GM19372 (cell line): ENCODE measurements around the gene VWCE.

Source experiments
- ATAC-seq: cut with Tn5 transposase; IDR thresholded peaks from one replicate; pipeline ENCODE4 v1.9.1; 2021; ENCODE audit warnings: mild to moderate bottlenecking, low read depth, moderate library complexity; ENCODE audit not compliant: unreplicated experiment

VWCE gene, protein sequence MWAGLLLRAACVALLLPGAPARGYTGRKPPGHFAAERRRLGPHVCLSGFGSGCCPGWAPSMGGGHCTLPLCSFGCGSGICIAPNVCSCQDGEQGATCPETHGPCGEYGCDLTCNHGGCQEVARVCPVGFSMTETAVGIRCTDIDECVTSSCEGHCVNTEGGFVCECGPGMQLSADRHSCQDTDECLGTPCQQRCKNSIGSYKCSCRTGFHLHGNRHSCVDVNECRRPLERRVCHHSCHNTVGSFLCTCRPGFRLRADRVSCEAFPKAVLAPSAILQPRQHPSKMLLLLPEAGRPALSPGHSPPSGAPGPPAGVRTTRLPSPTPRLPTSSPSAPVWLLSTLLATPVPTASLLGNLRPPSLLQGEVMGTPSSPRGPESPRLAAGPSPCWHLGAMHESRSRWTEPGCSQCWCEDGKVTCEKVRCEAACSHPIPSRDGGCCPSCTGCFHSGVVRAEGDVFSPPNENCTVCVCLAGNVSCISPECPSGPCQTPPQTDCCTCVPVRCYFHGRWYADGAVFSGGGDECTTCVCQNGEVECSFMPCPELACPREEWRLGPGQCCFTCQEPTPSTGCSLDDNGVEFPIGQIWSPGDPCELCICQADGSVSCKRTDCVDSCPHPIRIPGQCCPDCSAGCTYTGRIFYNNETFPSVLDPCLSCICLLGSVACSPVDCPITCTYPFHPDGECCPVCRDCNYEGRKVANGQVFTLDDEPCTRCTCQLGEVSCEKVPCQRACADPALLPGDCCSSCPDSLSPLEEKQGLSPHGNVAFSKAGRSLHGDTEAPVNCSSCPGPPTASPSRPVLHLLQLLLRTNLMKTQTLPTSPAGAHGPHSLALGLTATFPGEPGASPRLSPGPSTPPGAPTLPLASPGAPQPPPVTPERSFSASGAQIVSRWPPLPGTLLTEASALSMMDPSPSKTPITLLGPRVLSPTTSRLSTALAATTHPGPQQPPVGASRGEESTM

DNA sequence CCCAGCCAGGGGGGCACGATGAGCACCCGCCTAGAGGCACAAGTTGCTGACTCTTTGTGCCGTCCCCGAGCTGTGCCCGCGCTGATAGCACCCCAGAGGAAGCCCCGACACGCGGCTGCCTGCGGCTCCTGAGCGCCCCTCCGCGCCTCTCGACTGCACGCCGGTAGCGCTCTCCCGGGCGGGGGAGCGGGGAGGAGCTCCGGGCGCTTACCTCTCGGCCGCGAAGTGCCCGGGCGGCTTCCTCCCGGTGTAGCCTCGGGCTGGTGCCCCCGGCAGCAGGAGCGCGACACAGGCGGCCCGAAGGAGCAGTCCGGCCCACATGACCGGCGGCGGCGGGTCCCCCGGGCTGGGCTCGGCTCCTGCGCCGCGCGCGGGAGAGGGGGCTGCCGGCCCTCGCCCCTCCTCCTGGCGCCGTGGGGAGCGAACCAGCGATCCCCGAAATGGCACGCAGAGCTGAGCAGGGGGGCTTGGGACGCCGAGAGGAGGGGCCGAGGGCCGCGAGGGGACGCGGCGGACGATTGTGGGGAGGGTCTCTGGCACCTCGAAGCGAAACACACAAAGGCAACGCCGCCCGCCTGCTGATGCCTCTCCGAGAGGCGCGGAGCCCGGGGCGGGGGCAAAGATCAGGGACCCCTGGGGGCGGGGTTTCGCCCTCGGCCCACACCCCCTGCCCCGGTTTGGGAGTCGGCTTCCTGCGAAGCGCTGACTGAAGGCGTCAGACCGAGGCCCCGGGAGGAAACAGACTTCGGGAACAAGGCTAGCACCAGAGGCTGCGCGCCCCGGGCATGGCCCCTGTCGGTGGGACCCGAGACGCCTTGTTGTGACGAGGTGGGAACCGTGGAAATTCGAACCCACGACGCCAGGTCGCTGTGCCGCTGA lies at the start of gene VWCE:
VWCE (minus strand) TSS at position 600 of the 879 bp plus-strand sequence; CDS start at position 321, 279 bp downstream.
- ATAC-seq, result peak; percentile 61

DNA sequence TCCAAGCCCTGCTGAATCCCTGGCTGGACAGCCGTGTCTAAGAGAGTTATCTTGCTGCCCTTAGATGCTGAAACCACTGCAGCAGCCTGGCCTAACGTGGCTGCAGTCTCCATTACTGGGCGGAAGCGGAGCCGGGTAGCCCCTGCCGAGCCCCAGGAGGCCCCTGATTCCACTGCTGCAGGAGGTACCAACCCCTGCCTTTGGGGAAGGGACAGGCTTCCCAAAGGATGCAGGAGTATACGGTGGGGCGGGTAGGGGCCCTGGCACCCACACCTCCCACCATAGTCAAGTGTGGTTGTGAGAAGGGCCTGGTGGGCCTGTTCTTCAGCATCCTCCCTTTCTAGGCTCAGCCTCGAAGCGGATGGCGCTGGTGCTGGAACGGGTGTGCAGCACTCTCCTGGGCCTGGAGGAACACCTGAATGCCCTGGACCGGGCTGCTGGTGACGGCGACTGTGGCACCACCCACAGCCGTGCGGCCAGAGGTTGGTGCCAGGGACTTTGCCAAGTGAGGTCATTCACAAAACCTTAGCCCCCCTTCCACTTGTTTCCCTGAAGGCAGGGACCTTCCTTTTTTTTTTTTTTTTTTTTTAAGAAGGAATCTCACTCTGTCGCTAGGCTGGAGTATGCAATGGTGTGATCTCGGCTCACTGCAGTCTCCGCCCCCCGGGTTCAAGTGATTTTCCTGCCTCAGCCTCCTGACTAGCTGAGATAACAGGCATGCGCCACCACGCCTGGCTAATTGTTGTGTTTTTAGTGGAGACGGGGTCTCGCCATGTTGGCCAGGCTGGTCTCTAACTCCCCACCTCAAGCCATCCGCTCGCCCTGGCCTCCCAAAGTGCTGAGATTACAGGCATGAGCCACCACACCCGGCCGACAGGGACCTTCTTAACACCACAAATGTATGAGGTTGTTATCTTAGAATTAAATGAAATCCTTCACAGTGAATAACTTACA lies 49.0 kb upstream of the VWCE start:
- no peak for ATAC-seq

DNA sequence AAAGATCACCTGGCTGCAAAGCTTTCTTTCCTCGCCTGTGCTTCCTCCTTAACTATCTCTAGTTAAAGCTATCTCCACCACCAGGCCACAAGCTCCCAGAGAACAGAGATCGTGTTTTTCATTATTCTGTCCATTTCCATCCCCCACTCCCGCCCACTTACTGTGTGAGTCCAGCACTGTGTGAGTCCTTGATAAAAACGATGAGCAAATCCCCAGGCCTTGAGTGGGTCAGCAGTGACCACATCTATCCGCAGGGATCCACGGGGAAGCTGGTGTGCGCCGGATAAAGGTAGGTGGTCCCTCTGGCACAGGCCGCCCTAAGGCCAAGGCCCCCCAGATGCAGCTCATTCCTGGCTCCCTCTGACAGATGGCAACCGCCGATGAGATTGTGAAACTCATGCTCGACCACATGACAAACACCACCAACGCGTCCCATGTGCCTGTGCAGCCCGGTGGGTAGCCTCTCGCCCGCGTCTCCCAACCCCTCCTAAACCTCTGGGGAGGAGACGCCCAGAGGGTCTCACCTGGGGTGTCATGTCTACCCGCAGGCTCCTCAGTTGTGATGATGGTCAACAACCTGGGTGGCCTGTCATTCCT lies 47.2 kb upstream of the VWCE start:
- no peak for ATAC-seq

DNA sequence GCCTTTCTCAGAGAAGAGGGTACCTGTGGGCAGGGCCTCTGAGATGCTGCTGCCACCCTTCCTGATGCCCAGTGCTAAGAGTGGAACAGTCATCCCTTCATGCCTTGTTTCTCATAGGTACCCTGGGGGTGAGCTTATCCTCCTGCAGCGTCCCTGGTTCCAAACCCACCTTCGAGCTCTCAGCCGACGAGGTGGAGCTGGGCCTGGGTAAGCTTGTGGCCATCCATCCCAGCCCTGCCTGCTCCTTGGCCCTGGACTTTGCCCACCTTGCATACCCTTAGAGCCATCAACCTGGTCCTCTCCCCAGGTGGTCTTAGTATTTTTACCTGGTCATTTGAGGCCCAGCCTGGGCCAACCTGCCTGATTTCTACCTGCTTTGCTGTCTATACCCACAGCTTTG lies 46.6 kb upstream of the VWCE start:
- ATAC-seq, result no peak

DNA sequence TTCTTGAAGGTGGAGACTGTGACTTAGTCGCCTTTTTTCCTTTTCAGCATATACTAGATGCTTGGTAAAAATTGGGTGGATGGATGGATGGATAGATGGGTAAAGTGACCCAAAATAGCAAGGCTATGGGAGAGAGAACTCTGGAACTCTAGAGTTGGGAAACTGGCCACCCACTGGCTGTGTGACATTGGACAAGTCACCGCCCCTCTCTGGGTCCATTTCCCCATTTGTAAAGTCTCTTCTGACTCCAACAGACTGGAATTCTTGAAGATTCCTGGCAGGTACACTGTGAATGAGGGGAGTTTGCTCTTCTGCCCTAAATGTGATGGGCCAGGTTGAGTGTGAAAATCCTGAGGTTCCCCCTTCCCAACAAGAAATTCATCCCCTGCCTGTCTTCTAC lies 45.9 kb upstream of the VWCE start:
- no peak for ATAC-seq

DNA sequence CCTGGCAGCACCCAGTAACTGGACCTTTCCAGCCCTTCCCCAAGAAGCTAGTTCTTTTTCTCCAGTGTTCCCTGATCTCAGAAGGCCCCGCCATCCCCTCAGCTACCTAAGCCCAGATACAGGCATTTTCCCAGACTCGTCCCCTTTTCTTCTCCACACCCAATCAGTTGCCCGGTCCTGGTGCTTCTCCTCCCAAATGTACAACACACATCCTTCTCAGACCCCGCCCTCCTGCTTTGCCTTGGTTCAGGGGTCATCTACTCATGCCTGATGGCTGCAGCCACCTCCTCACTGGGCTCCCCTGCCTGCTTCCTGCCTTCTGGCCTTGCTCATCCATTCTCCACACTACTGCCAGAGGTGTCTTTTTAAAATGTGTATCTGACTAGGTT lies 44.4 kb upstream of the VWCE start:
- no peak for ATAC-seq

DNA sequence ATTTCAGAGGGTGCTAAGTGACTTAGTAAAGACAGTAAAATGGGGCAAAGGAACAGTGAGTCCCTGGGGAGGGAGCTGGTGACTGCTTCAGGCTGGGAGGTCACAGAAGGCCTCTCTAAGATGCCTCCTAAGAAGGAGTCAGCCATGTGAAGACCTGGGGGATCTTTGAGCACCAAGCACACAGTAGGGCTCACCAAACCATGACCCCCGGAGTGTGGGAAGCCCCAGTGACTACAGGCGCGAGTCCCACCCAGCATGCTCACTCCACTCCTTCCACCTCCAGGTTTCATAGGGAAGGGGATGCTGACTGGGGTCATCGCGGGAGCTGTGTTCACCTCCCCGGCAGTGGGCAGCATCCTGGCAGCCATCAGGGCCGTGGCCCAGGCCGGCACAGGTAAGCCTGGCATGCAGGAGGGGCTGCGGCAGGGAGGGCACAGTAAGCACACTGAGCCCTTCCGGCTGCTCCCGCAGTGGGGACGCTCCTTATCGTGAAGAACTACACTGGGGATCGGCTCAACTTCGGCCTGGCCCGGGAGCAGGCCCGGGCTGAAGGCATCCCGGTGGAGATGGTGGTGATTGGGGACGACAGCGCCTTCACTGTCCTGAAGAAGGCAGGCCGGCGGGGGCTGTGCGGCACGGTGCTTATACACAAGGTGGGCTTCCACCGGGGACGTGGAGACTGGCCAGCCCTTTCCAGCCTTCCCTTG lies 43.8 kb upstream of the VWCE start:
- no peak for ATAC-seq

DNA sequence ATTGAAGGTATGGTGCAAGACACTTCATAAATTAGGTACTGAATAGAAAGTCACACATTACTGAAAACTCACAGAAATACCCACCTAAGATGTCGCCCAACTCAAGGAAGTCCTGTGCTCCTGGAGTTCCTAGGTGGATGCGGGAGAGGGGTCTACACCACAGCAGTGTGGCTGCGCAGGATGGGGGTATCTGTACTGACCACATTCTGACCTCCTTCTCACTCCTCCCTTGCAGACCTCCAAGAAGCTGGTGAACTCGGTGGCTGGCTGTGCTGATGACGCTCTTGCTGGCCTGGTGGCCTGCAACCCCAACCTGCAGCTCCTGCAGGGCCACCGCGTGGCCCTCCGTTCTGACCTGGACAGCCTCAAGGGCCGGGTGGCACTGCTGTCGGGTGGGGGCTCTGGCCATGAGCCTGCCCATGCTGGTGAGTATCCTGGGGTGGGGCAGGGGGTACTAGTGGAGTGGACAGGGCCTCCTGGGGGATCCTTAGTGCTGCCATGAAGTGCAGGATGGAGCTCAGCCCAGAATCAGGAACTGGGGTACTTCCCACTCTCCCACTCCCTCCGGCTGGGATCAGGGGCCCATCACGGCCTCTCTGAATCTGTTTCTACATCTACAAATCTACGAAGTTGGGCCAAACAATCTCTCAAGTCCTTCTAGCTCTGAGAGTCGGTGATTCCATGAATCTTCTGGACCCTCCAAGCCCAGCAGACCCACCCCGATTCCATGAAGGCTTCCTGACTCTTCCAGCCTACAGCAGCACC lies 42.8 kb upstream of the VWCE start:
- ATAC-seq, result no peak

DNA sequence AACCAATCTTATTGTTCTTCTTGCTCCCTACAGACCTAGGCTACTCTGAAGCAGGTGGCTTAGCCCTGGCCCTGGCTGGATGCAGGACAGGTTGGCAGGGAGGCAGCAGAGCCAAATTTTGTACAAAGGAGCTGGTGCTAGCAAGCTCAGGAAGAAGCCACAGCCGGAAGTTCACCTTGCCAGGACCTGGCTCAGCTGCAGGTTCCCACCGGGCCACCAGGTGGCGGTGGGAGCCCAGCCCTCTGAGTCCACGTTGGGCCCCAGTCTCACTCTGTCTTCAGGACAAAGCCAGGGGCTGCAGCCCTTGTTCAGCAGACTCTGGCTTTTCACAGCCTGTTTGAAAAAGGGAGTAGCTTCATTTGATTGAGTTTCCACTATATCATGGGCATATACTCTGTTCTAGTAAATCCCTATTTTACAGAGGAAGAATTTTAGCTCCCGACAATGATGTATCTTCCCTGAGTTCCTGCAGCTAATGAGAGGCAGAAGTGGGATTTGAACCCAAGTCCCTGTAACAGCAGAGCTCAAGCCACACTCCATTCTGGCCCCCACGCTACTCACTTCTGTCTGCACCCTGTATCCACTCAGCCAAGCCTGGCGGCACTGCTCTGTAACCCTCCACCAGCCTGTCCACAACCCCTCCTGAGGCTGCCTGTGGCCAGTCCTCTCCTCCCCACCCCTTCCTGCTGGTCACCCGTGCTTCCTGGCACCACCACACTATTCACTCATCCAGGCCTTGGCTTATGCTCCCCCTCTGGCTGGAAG lies 41.2 kb upstream of the VWCE start:
- ATAC-seq, result peak; percentile 49

DNA sequence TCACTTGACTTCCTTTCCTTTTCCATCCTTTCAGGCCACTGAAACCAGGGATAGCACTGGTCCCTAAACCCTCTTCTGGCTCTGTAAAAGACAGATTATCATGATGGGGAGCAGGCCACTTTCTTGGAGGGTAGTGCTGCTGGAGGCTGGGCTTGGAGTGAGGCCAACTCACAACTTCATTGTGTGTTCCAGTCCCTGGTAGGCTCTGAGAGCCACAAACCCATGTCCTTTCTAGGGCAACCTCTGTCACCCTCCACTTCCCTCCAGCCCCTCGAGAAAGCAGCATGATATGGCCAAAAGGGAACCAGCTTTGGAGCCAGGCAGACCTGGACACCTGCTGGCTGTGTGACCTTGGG lies 40.2 kb upstream of the VWCE start:
- ATAC-seq, result no peak

DNA sequence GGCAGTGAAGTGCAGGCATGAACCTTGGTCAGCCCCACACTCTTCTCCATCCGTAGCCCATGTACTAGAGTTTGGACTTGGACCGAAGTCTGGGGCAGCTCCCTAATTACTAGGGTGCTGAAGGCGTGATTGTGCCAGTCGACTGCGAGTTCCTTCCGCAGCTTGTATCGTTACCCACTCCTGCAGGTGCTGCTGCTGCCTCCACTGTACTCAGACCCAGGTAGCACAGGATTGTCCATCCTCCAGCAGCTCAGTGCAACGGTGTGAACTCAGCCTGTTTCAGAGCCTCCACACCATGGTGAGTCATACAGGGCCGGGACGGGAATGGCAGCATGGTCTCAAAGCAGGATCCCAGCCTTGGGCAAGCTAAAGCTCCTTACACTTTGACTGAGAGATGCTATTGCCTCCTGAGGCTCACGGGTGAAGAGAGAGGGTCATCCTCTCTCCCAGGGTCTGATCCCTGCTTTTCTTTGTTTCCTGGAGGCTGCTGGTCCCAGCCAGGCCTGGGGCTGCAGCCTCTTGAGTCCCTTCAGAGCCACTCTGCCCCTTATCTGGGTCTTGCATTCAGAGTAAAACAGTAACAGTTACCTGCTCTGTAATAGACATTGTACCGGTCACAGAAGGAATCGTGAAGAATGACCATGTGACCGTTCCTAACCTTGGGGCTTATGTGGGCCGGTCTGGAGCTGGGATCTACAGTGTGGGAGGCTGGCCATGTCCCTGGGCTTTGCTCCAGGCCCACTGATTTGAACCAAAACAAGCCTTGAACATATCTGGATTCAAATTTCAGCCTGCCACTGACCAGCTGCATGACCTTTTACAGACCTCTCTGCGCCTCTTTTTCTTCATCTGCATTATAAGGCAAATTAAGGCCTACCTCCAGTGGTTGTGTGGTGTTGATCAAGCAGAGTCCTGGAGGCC lies 39.6 kb upstream of the VWCE start:
- ATAC-seq, result no peak

DNA sequence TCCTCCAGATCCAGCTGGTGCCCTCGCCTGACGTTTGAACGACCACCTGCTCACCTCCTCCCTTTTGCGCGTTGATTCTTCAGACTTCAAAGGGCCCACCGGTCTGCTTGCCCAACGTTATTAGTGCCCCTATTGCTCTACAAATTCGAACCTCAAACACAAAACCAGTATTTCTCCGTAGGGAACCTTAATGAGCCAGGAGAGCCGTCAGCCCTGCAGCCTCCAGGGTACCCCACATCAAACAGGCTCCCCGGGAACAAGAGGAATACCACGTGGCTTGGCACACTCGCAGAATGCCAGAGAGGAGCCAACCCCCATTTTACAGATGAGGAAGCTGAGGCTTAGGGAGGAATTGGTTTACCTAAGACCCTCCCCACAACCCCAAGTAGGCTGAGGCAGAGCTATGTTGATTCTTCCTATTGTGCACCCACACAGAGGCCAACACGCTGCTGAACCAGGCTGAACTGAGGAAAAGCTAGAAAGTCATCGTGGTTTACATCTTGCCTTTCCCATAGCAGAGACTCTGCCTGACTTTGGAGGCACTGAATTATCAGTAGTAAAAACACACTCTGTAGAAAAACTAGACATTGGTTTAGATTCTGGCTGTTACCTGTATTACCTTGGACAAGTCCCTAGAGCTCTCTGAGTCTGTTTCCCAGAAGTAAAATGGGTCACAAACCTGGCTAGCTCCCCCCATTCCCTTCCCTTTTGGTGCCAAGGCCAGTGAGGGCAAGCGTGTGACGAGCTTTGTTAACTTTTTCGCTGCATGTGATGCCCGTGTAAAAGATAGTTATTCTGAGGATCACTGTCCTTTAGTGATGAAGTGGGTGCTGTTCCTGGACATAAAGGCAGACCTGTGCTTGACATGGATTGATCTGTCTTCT lies 38.7 kb upstream of the VWCE start:
- ATAC-seq, result no peak

DNA sequence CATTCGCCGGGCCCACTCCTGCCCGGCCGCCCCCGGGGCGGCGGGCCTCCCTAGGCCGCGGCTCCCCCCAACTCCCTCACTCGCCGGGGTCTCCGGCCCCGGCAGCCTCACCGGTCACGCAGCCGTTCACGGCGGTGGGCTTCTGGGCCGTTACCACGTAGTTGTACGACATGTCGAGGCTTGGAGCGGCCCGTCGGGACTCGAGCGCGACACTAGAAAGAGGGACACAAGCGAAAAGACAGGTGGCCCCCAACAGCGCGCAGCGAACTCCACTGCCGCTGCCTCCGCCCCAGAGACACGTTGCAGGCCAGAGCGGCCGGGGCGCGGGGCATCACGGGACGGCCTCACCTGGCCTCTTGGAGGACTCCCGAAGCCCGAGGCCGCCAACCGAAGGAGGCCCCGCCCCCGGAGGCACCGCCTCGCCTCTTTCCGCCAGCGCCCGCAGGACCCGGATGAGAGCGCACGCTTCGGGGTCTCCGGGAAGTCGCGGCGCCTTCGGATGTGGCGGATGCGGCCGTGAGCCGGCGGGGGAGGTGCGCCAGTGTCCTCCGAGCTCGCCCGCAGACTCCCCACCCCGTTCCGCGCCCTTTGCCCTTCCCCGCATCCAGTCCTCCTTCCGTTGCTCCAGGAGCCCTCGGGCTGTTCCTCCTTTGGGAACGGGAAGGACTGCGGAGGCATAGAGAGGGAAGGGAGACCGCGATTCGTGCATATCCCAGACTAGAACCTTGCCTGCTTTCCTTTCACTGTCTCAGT lies 37.9 kb upstream of the VWCE start, which contains the start of the genes DDB1 and TKFC:
DDB1 (minus strand) TSS at position 309 of the 753 bp plus-strand sequence; CDS start at position 172, 137 bp downstream.
TKFC (plus strand) TSS at position 432 of the 753 bp plus-strand sequence. CDS start 1,501 bp downstream, outside the sequence.
- peak; percentile 93 for ATAC-seq

DNA sequence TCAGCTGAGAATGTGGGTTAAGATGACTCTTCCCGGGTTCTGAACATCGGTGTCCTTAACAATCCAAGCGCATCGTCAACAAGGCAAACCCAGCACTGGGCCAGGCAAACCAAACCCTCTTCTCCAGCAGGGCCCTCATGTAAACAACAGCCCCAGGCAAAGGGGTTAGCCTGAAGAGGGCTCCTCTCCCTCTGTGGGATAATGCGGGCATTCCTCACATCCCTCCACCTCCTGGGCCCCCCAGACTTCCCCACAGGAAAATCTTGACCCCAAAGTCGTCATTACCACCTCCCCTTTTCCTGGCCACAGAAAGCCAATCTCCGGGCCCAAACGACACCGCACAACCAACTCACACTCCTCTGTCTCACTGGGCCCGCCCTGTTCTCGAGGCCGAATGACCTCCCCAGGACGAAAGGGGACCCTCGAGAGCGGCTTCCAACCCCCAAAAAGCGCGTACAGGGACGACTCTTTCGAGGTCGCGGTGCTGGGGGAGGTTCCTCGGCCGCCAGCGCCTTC lies 37.2 kb upstream of the VWCE start:
- ATAC-seq, result no peak
